SU-DHL-6 (cell line): ENCODE data around the gene IRX4.

Experiments used
- H2AFZ ChIP-seq: fragments of 200-600 bp; sonication (generic); 2 replicates; pipeline ENCODE4 v1.6.1; 2014; ENCODE audit warnings: low read depth, mild to moderate bottlenecking, moderate library complexity, mixed read lengths, antibody characterized with exemption, low read length; ENCODE audit not compliant: severe bottlenecking
- H3F3A ChIP-seq: fragments of 200-600 bp; shearing (Covaris generic); 2 replicates; pipeline ENCODE4 v1.6.0; 2016; ENCODE audit warnings: antibody characterized with exemption, mild to moderate bottlenecking; ENCODE audit not compliant: insufficient read depth
- H3K27ac ChIP-seq: fragments of 200-600 bp; sonication (generic); 2 replicates; pipeline ENCODE4 v1.5.1; 2016; ENCODE audit warnings: low read depth, mild to moderate bottlenecking, low read length, moderate library complexity, mixed read lengths
- H3K27me3 ChIP-seq: fragments of 200-600 bp; sonication (generic), shearing (Covaris generic); 2 replicates; pipeline ENCODE4 v1.6.0; 2014; ENCODE audit warnings: mild to moderate bottlenecking, low read length
- H3K36me3 ChIP-seq: fragments of 200-600 bp; sonication (generic); 2 replicates; pipeline ENCODE4 v1.6.1; 2014; ENCODE audit warnings: mild to moderate bottlenecking, low read length, mixed read lengths
- H3K4me2 ChIP-seq: fragments of 300-600, 200-600 bp; shearing (Covaris generic), sonication (generic); 2 replicates; pipeline ENCODE4 v1.6.0; 2014; ENCODE audit warnings: low read length, low read depth, mild to moderate bottlenecking; ENCODE audit not compliant: poor library complexity, severe bottlenecking
- H3K4me3 ChIP-seq: fragments of 200-600 bp; sonication (generic); 2 replicates; pipeline ENCODE4 v1.5.1; 2014; ENCODE audit warnings: antibody characterized with exemption, low read length, mild to moderate bottlenecking, mixed read lengths; ENCODE audit not compliant: insufficient read depth, poor library complexity, severe bottlenecking
- H3K79me2 ChIP-seq: fragments of 200-600 bp; sonication (generic); 2 replicates; pipeline ENCODE4 v1.6.1; 2014; ENCODE audit warnings: mild to moderate bottlenecking, low read length, moderate library complexity; ENCODE audit not compliant: insufficient read depth
- H3K9ac ChIP-seq: fragments of 200-600 bp; sonication (generic); 2 replicates; pipeline ENCODE4 v1.7.0; 2014; ENCODE audit warnings: mild to moderate bottlenecking, low read length
- H3K9me2 ChIP-seq: fragments of 200-600 bp; sonication (generic); replicated peaks from 2 replicates; pipeline ENCODE4 v1.6.1; 2014; ENCODE audit warnings: low read length; ENCODE audit not compliant: insufficient read depth
- H3K9me3 ChIP-seq: fragments of 200-600 bp; sonication (generic); 2 replicates; pipeline ENCODE4 v1.6.1; 2014; ENCODE audit warnings: low read length, mixed read lengths; ENCODE audit not compliant: insufficient read depth
- H4K20me1 ChIP-seq: fragments of 200-600 bp; sonication (generic); 2 replicates; pipeline ENCODE4 v1.6.1; 2014; ENCODE audit warnings: low read depth, mild to moderate bottlenecking, antibody characterized with exemption, low read length, moderate library complexity, mixed read lengths
- EZH2phosphoT487 ChIP-seq: fragments of 200-600 bp; sonication (generic), shearing (Covaris generic); conservative IDR thresholded peaks from 2 replicates; pipeline ENCODE4 v1.6.1; 2018; ENCODE audit warnings: mild to moderate bottlenecking, antibody characterized with exemption, low read length, moderate library complexity, mixed read lengths
- TF ChIP-seq, protein P1 (sequence below): fragments of 200-600 bp; sonication (generic); IDR thresholded peaks from one replicate; pipeline ENCODE4 v1.5.1; 2017; ENCODE audit warnings: antibody characterized with exemption, mild to moderate bottlenecking, low read length, moderate library complexity; ENCODE audit not compliant: insufficient read depth, poor library complexity, severe bottlenecking

Gene IRX4

DNA sequence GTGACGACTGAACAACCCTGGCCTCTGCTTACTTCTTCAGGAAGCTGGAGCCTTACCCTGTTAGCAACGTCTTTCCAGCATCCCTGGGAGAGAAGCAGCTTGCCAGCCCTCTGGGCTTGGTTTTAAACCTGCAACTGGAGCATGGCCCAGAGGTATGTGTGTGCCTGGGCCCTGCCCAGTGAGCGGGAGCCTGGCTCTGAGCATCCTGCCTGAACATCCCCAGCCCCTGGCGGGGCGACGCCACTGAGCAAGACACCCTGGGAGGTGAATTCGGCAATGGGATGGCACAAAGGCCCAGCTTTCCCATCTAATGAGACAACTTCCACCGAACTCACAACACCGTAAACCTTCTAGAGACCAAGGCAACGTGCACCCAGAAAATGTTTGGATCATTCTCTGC, 23.6 kb downstream of the IRX4 start:
- no peaks in the 10 kb centered on the region for H3K9me3 ChIP-seq
- H3K4me3 ChIP-seq = no peak overlapping the region
- H3K79me2 ChIP-seq = no peaks in the 10 kb centered on the region
- no peaks in the 10 kb centered on the region for H3K27me3 ChIP-seq
- no peaks in the 10 kb centered on the region for H3F3A ChIP-seq
- H2AFZ ChIP-seq = no peak overlapping the region
- TF ChIP-seq EZH2phosphoT487 = no peak
- TF ChIP-seq, protein P1, sequence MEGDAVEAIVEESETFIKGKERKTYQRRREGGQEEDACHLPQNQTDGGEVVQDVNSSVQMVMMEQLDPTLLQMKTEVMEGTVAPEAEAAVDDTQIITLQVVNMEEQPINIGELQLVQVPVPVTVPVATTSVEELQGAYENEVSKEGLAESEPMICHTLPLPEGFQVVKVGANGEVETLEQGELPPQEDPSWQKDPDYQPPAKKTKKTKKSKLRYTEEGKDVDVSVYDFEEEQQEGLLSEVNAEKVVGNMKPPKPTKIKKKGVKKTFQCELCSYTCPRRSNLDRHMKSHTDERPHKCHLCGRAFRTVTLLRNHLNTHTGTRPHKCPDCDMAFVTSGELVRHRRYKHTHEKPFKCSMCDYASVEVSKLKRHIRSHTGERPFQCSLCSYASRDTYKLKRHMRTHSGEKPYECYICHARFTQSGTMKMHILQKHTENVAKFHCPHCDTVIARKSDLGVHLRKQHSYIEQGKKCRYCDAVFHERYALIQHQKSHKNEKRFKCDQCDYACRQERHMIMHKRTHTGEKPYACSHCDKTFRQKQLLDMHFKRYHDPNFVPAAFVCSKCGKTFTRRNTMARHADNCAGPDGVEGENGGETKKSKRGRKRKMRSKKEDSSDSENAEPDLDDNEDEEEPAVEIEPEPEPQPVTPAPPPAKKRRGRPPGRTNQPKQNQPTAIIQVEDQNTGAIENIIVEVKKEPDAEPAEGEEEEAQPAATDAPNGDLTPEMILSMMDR = no peak
- no peaks in the 10 kb centered on the region for H3K36me3 ChIP-seq
- no peaks in the 10 kb centered on the region for H3K9me2 ChIP-seq
- no peak overlapping the region for H3K9ac ChIP-seq
- no peaks in the 10 kb centered on the region for H4K20me1 ChIP-seq
- no peak overlapping the region for H3K4me2 ChIP-seq
- no peak overlapping the region for H3K27ac ChIP-seq

- Histone ChIP-seq H3F3A (no peaks in the 10 kb centered on the region), H4K20me1 (no peaks in the 10 kb centered on the region), H3K4me2 (no peak overlapping the region), H3K9ac (no peak overlapping the region), H3K27me3 (no peaks in the 10 kb centered on the region), H3K4me3 (no peak overlapping the region), H3K9me2 (no peaks in the 10 kb centered on the region), H3K9me3 (no peaks in the 10 kb centered on the region), H3K36me3 (no peaks in the 10 kb centered on the region), H2AFZ (no peak overlapping the region), H3K79me2 (no peaks in the 10 kb centered on the region), H3K27ac (no peak overlapping the region)
- no peak for TF ChIP-seq EZH2phosphoT487
- TF ChIP-seq, protein P1 = no peak
These were observed 24.3 kb downstream of the IRX4 start for GRCh38 chr5:1858436-1858835.

GRCh38 chr5:1857256-1857600, 25.5 kb downstream of the IRX4 start:
- H3K4me2 ChIP-seq = no peak overlapping the region
- TF ChIP-seq EZH2phosphoT487 = no peak
- TF ChIP-seq, protein P1 = no peak
- no peak overlapping the region for H3K27ac ChIP-seq

More at GRCh38 chr5:1857256-1857600, 25.5 kb downstream of the IRX4 start:
- no peaks in the 10 kb centered on the region for H3K79me2 ChIP-seq
- no peaks in the 10 kb centered on the region for H3K9me3 ChIP-seq
- no peaks in the 10 kb centered on the region for H3K36me3 ChIP-seq
- no peak overlapping the region for H3K4me3 ChIP-seq
- H3K9ac ChIP-seq = no peak overlapping the region
- no peaks in the 10 kb centered on the region for H4K20me1 ChIP-seq
- no peaks in the 10 kb centered on the region for H3F3A ChIP-seq
- no peaks in the 10 kb centered on the region for H3K27me3 ChIP-seq
- no peaks in the 10 kb centered on the region for H3K9me2 ChIP-seq
- H2AFZ ChIP-seq = no peak overlapping the region
